Fibroblast of skin of left quadriceps (primary cell): Measurements from ENCODE around the gene VAC14.

ENCODE experiments used
- DNase-seq, 2 experiments: peaks; one replicate each; pipeline ENCODE4 v3.0.0-alpha.2; 2013; ENCODE audit warnings: low read depth in 2 of 2

Gene VAC14

DNA sequence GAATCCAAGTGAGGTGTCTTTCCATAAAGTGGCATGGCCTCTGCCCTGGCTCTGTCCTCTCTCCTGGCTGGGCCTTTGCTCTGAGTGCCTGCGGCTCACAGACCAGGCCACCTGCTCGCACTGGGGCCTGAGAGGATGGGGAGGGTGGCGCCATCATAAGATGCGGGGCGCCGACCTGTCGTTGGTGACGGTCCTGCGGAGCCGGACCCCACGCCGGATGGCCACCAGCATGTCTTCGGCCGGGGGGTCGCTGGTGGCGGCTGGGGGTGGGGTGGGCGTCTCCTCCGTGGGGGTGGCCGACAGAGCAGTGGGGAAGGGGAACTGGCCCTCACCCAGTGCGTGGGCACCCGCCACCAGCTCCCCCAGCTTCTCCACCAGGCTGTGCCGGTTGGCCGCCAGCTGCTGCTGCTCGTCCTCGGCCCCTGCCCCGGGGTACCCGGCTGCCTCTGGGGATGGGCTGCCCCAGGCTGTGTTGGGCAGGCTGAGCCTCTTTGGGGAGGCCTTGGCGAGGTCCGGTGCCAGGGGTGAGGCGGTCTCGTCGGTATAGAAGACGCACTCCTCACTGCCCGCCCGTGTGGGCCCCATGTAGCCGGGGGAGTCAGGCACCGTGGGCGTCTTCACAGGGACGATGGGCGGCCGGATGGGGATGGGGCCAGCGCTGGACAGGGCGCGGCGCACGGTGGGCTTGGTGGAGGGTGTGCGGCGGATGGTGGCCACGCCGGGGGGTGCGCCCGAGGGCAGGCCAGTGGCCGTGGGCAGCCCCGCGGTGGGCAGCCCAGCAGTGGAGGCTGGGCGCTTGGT, 137.2 kb downstream of the VAC14 start:
- DNase-seq: no peak

DNA sequence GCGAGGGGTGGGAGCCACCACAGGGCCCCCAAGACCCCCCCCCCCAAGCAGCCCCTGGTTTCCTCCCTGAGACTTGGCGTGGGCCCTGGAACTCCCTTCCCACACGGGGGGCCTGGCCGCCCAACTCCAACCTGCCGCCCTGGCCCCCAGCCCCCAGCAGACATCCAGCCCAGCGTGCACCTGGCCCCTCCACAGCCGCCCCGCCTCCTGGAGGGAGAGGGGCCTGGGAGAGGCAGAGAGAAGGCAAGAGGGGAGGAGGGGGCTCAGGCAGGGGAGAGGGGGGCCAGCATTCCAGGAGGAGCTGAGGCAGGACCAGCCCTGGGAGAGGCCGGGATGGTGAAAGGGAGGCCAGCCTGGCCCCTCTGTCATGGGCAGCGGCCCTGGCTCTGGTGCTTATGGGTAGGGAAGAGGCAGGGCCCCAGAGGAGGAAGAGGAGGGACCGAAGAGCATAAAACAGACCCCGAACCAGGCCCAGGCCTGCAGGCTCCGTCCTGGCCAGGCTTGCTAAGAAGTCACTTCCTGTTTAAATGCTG, 137.9 kb downstream of the VAC14 start:
- no peak for DNase-seq

DNA sequence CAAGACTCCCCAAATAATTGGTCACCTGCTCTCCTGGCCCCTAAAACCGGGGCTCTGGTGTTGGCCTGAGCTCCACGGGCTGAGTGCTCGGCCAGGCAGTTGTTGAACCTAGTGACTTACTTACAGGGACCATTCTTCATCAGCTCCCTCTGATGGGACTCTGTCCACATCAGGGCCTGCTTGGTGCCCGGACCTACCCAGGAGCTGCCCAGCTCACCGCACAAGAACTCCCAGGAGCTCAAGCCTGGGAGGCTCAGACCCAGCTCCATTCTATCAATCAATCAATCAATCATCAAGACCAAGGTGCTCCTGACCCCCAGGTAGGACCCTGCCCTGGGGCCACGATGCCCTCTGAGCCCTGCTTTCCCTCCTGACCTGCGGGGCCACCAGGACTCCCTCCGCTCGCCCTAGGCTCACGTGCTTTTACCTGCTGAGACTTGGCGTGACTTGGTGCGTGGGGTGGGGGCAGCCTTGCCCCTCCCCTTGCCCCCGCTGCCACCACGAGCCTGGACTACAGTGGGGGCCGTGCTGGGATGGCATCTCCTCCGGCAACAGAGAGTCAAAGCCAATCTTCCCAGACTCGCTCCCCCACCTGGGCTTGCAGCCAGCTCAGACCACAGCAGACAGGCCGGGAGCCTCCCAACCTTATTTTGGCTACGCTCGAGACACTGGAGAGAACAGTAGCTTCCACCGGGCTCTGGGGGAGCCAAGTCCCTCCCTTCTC, 138.9 kb downstream of the VAC14 start:
- DNase-seq: no peak

DNA sequence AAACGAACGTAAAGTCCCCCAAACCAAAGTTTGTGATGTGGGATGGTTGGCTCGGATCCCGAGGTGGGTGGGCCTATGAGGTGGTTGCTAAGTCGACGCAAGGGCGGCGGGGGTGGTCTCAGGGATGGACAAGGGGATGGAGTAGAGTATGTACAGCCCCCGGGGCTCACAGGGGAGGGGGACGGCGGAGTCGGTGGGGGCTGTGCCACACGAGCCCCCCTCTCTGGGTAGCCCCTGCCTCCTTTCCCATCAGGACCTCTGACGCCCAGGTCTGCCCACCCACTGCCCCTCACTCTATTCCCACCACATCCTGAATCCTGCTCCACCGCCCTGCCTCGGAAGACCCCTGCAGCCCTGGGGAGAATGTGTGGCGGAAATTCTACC, 139.4 kb downstream of the VAC14 start:
- no peak for DNase-seq

DNA sequence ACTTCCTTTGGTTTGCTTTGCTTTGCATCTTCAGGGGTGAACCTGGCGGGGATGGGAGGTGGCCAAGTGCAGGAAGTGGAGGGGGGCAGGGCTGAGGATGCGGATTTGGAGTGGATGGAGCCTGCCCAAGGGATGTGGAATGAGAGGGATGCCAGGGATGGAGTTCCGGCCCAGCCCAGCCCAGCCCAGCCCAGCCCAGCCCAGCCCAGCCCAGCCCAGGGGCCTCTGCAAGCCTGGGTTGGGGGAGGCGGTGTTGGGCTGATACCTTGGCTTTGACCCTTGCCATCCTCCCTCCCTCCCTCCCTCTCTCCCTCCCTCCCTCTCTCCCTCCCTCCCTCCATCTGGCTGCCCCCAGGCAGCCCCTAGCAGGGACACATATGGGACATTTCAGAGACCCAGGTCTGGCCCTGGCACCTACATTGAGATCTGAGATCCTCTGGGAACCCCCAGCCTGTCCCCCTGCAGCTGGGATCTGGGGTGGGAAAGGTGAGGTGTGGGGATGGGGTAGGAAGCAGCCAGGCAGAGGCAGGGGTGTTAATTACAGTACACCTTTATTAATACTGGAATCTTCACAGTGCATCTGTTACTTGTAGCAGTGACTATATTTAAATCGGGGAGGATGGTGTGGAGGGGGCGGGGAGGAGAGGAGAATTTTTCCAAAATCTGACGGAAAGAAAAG, 140.1 kb downstream of the VAC14 start:
- DNase-seq: no peak

DNA sequence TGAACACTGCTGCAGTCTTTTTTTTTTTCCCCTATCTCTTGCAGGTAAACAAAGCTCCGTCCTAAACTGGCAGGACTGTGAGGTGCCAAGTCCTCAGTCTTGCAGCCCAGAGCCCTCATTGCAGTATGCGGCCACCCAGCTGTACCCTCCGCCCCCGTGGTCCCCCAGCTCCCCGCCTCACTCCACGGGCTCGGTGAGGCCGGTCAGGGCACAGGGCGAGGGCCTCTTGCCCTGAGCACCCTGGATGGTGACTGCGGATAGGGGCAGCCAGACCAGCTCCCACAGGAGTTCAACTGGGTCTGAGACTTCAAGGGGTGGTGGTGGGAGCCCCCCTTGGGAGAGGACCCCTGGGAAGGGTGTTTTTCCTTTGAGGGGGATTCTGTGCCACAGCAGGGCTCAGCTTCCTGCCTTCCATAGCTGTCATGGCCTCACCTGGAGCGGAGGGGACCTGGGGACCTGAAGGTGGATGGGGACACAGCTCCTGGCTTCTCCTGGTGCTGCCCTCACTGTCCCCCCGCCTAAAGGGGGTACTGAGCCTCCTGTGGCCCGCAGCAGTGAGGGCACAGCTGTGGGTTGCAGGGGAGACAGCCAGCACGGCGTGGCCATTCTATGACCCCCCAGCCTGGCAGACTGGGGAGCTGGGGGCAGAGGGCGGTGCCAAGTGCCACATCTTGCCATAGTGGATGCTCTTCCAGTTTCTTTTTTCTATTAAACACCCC, 140.8 kb downstream of the VAC14 start:
- no peak for DNase-seq

DNA sequence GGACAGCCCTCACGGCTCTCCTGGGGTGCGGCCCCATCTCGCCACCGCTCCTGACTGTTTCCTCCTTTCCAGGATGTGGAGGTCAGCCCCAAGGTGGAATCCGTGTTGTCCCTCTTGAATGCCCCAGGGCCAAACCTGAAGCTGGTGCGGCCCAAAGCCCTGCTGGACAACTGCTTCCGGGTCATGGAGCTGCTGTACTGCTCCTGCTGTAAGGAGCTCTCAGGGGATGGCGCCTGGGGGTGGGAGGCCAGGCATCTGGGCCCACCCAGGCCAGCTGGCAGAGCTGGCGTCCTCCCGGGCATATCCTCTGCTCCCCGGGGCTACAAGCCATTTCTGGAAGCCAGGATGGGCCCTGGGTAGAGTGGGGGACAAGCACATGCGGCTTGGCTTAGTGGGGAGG, 141.4 kb downstream of the VAC14 start:
- DNase-seq: no peak

DNA sequence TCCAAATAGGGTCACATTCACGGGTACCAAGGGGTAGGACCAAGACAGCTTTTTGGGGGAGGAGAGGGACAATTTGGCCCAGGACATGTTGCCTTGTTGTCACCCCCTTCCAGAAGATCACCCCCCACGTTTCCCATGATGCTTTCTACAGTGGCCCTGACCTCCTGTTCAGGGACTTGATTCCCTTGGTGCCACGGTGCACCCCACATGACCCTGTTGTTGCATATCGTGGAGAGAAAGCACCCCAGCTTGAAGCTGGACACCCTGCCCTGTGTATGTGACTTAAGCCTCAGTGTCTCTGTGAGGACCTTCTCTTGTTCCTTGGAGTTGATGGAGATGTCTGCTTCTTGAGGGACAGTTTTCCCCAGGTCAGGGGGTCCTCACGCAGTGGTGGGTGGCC, 142.0 kb downstream of the VAC14 start:
- DNase-seq: no peak

DNA sequence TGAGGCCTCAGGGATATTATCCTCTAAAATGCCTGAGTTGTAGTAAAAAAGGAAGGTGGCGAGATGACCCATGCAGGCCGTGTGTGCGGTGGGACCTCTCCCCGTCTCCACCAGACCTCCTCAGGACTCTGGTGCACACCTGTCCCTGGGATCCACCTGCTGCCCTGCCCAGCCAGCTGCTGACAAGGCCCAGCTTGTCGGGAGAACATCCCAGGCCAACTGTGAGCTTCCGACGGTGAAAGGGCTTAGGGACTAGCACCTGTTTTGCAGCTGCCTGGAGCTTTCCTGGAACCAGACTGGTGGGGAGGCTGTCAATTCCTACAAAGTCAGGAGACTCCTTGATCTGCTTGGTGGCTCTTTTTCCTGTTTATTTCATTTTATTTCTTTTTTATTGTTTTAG, 143.0 kb downstream of the VAC14 start:
- no peak for DNase-seq

DNA sequence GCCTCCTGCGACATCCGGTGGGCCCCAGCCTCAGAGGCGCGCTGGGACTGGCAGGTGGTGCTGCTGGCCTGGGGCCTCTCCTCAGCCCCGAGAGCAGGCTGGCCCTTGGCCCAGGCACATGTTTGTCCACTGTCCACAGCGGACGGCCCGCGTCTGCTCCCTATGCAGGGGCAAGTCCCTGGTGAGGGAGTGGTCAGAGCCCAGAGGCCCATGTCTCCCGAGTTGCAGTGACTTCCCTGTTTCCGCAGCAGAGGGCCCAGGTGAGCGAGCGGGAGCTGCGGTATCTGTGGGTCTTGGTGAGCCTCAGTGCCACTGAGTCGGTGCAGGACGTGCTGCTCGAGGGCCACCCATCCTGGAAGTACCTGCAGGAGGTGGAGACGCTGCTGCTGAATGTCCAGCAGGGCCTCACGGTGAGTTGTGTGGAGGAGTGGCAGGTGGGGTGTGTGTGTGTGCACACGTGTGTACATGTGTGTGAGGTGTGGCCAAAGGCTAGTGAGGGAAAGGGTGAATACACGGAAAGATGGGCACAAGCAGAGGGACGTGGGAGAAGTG, 144.2 kb downstream of the VAC14 start:
- DNase-seq: no peak

DNA sequence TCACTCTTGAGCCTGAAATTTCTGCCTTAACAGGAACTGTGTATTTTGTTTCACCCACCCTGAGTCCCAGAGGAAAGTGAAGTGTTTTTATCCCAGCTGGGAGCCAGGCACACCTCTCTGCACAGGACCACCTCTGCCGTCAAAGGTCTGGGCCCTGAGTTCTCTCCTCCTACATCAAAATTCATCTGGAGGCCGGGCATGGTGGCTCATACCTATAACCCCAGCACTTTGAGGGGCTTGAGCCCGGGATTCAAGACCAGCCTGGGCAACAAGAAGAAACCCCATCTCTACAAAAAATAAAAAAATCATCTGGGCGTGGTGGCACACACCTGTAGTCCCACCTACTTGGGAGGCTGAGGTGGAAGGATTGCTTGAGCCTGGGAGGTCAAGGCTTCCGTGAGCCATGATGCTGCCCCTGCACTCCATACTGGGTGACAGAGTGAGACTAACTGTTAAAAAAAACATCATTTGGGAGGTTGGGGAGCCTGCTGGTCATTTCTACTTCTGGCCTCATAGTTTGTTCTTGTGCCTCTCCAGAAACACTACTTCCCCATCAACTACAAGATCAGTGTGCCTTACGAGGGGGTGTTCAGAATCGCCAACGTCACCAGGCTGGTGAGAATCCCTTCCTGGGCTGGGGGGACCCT, 144.8 kb downstream of the VAC14 start:
- DNase-seq: no peak

DNA sequence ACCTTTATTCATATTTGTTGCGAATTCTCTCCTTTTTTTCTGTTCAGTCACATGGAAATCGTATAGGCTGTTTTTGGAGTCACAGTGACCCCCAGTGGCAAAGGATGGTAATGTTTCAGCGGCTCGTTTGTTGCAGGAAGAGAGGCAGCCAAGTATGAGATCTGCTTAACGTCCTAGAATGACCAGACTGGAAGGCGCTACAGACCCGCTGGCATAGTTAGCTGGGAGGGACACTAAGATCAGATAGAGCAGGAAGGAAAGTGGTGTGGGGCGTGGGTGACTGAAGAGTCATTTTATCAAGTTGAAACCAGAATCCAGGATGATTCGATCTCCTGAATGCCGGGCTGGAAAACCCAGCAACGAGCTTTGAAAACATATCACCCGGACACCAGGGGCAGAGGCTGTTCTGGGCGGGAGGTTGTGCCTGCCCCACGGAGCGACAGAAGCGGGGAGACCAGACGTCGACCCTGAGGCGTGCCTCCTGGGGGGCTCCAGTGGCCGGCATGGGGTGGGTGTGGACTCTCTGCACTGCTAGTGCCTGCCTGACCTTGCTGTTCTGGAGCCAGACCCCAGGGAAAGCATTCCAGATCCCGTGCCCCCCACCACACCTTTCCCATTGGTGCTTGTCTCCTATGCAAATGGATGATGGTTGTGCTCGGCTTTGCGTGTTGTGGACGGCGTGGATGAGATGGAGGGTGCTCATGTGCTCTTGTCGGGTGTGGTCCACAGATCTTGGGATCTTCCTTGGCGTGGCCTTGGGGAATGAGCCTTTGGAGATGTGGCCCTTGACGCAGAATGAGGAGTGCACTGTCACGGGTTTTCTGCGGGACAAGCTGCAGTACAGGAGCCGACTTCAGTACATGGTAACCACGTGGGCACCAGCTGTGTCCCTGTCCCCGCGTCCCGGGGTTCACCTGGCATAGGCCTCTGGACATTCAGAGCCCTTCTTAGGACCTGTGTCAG, 146.9 kb downstream of the VAC14 start:
- DNase-seq: peak; percentile 64 to 65

DNA sequence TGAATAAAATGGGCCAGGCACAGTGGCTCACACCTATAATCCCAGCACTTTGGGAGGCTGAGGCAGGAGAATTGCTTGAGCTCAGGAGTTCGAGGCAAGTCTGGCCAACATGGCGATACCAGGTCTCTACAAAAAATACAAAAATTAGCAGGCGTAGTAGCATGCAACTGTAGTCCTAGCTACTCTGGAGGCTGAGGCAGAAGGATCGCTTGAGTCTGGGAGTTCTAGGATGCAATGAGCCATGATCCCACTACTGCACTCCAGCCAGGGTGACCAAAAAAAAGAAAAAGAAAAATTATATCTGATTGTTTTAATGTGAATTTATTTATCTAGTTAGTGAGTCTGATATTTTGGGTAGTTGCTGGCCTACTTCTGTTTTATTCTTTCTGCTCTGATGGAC, 147.6 kb downstream of the VAC14 start:
- no peak for DNase-seq

DNA sequence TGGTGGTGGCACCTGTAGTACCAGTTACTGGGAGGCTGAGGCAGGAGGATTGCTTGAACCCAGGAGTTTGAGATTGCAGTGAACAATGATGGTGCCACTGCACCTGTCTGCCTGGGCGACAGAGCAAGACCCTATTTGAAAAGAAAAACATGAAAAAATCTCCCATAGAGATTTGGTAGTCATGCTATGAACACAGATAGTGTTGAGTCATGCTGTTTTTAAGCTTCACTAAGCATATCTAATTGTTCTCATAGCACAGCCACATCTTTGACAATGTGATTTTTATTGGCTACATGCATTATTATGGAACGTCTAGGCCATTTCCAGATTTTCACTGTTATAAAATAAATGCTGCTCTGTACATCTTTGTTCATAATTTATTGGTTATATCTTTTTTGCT, 148.6 kb downstream of the VAC14 start:
- DNase-seq: no peak

DNA sequence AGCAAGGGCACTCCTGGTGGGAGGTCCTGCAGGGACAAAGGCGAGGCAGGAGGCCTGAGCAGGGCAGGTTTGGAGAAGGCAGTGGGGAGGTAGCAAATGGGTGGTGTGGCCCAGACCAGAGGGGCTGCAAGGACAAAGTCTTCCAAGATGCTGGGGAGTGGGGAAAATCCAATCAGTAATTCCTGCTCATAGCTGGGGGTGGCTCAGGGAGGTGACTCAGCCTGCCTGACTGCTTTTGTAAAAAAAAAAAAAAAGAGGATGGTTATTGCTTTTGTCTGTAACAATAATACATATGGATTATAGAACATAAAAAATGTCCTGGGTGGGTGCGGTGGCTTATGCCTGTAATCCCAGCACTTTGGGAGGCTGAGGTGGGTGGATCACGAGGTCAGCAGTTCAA, 149.4 kb downstream of the VAC14 start:
- DNase-seq: no peak

DNA sequence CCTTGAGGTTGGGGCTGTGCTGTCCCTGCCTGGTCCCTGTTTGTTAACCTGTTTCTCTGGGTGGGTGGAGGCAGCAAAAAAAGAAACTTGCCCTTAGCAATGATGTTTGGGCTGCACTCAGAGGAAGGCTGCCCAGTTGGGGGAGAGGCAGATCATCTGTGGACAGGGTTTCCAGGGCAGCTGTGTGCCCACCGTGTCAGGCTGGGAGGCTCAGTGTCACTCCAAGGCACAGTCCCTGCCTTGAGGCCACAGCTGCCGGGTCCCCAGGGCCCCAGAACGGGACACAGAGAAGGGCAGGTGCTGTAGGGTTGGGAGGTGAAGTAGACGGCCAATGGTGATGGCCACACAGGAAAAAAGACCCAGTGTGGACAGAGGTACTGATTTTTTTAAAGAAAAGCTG, 150.7 kb downstream of the VAC14 start:
- DNase-seq: no peak

DNA sequence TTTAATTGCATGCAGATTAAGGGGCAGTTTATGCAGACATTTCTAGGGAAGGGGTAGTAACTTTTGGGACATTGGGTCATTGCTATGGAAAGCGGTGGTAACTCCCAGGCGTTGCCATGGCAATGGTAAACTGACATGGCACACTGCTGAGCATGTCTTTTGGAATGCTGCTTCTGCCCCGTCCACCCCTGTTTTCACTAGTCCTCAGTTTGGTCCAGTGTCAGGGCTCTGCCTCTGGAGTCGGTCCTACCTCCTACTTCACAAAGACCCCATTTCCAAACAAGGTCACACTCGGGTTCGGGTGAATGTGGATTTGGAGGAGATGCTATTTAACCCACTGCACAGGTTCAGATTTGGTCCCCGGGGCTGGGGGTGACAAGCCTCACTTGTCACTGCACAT, 151.7 kb downstream of the VAC14 start:
- no peak for DNase-seq

DNA sequence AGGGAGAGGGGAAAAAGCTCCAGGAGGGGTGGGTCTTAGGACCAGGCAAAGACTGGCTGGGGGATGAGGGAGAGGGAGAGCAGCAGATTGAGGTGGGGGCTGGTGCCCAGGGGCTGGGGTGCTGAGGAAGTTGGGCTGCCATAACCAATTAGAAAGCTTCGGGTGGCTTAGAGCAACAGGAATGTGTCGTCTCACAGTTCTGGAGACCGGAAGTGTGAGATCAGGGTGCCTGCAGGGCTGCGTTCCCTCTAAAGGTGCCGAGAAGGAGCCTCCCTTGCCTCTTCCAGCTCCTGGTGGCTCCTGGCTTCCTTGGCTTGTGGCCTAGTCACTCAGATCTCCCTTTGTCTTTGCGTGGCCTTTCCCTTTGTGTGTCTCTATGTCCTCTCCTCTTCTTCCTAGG, 152.4 kb downstream of the VAC14 start:
- no peak for DNase-seq

DNA sequence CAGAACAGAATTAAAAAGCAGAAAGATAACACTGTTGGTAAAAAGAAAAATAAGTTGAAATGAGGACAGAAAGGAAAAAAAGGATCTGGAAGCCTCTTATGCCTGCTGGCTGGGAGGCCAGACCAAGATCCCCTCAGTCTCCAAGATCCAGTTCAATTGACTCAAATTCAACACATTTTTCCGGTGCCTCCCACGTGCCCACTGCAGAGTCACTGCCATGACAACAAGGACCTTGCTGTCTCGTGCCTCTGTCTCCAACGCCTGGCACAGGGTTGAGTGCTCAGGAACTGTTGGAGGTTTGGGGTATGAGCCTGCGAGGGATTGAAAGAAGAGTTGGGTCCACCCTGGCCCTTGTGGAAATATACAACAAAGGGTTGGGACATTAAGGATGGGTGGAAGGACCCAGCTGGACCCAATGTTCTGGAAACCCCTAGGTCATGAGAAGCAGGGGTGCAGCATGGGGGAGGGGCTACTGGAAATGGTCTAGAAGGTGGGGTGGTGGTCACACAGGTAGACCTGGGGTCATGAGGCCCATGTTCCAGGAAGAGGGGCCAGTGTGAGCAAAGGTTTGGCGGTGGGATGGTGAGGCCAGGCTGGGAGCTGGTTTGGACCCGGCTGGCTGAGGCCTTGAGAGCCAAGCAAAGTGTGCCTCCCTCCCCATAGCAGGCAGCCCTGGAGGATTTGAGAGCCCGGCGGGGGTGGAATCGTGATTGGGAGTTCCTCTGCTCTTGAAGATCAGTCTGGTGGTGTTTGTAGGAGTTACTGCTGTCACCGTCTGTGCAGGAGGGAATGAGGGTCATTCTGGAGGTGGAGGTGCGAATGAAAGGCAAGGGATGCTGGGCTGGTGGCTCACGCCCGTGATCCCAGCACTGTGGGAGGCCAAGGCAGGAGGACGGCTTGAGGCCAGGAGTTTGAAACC, 153.3 kb downstream of the VAC14 start:
- no peak for DNase-seq
